ENCODE measurements around the gene UBLCP1. TPM values are rescaled to one million over a fixed set of nuclear protein-coding genes. Genes with fewer than 3 reads are reported as not detected.
"Not testable (repeated sequence)": the region's sequence is repeated elsewhere in the genome, so short reads cannot be mapped to it uniquely, and the experiment has no call there.

Gene UBLCP1
- total RNA-seq, 2 experiments from 2014 or later: 11.3 to 24.9 TPM

DNA sequence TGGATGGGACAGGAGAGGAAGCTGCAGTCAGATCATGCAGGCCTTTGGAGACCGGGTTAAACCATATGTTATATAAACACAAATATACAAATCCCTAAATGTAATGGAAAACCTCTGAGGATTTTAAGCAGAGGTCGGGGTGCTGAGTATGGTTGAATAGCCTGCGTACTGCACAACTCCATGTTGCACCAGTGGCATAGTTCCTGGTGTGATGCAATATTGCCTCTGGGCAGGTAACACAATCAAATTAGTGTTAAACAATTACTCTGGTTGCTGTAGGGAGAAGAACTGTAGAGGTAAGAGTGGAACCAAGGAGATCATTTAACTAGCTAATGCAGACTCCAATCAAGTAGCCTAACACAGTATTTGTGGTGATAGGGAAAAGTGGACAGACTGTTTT lies 32.4 kb upstream of the UBLCP1 start:
- Histone ChIP-seq H3K4me1 (ENCODE audit: insufficient read depth, low read length, poor library complexity, severe bottlenecking) (no peaks in the 10 kb centered on the region), H3K9me2 (ENCODE audit: insufficient read depth, low read length) (no peaks in the 10 kb centered on the region), H3K4me2 (ENCODE audit: low read length) (no peak overlapping the region), H3K27ac (ENCODE audit: low read depth, low read length, poor library complexity, severe bottlenecking) (no peak overlapping the region), H2AFZ (ENCODE audit: low read length) (no peak overlapping the region), H3K79me2 (ENCODE audit: insufficient read depth, low read depth, low read length) (no peaks in the 10 kb centered on the region), H3K9me3 (ENCODE audit: low read length) (no peaks in the 10 kb centered on the region), H4K20me1 (ENCODE audit: insufficient read depth, low read length) (no peaks in the 10 kb centered on the region), H3K36me3 (ENCODE audit: insufficient read depth, low read length) (no peaks in the 10 kb centered on the region), H3K4me3 (ENCODE audit: low read depth, low read length, poor library complexity, severe bottlenecking) (no peak overlapping the region)
- POLR2A ChIA-PET: interaction anchor here (0.6 to 1.0 kb wide), 4 partner anchors 12 to 727 kb away, joined by 3 to 6 read pairs (median 4); no protein-coding TSS in a partner anchor
- BruUV-seq (replicated peaks): no TSS peak
- intact Hi-C loops (cut with micrococcal nuclease; ENCODE audit: unreplicated experiment): no loop called here
- TF ChIP-seq EZH2phosphoT487 (IDR thresholded peaks at IDR 0.05; ENCODE audit: borderline replicate concordance, low read depth, low read length): no peak
- TF ChIP-seq, protein P1, sequence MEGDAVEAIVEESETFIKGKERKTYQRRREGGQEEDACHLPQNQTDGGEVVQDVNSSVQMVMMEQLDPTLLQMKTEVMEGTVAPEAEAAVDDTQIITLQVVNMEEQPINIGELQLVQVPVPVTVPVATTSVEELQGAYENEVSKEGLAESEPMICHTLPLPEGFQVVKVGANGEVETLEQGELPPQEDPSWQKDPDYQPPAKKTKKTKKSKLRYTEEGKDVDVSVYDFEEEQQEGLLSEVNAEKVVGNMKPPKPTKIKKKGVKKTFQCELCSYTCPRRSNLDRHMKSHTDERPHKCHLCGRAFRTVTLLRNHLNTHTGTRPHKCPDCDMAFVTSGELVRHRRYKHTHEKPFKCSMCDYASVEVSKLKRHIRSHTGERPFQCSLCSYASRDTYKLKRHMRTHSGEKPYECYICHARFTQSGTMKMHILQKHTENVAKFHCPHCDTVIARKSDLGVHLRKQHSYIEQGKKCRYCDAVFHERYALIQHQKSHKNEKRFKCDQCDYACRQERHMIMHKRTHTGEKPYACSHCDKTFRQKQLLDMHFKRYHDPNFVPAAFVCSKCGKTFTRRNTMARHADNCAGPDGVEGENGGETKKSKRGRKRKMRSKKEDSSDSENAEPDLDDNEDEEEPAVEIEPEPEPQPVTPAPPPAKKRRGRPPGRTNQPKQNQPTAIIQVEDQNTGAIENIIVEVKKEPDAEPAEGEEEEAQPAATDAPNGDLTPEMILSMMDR (conservative IDR thresholded peaks at IDR 0.05; ENCODE audit: low read length): no peak
- CTCF ChIA-PET (ENCODE audit: unreplicated experiment): no interaction called here
- DNase-seq (ENCODE audit: low spot score): no peak

DNA sequence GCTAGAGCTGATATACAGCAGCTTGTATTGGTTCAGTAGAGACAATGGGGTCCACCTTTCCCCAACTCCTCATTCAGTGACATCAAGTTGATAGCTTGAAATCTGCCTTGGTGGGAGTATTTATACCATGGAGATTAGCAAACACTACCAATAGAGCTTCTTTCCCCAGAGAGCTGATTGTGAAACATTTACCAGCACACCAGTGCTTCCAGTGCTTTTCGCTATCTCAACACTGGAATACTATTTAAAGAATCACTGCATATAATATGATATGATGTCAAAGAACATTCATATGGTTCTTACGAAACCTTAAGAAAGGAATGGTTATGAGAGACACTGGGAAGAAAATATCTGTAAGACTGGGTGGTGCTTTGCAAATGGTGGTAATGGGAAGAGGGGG lies 31.9 kb upstream of the UBLCP1 start:
- Histone ChIP-seq H4K20me1 (ENCODE audit: insufficient read depth, low read length) (no peaks in the 10 kb centered on the region), H3K4me1 (ENCODE audit: insufficient read depth, low read length, poor library complexity, severe bottlenecking) (no peaks in the 10 kb centered on the region), H3K4me2 (ENCODE audit: low read length) (no peak overlapping the region), H2AFZ (ENCODE audit: low read length) (no peak overlapping the region), H3K9me2 (ENCODE audit: insufficient read depth, low read length) (no peaks in the 10 kb centered on the region), H3K36me3 (ENCODE audit: insufficient read depth, low read length) (no peaks in the 10 kb centered on the region), H3K4me3 (ENCODE audit: low read depth, low read length, poor library complexity, severe bottlenecking) (no peak overlapping the region), H3K79me2 (ENCODE audit: insufficient read depth, low read depth, low read length) (no peaks in the 10 kb centered on the region), H3K9me3 (ENCODE audit: low read length) (no peaks in the 10 kb centered on the region), H3K27ac (ENCODE audit: low read depth, low read length, poor library complexity, severe bottlenecking) (no peak overlapping the region)
- no peak for TF ChIP-seq EZH2phosphoT487 (IDR thresholded peaks at IDR 0.05; ENCODE audit: borderline replicate concordance, low read depth, low read length)
- TF ChIP-seq, protein P1 (conservative IDR thresholded peaks at IDR 0.05; ENCODE audit: low read length): no peak
- intact Hi-C loops (cut with micrococcal nuclease; ENCODE audit: unreplicated experiment): no loop called here
- ChIA-PET CTCF (ENCODE audit: unreplicated experiment) (no interaction called here), POLR2A (interaction anchor here (0.6 to 1.0 kb wide), 4 partner anchors 12 to 727 kb away, joined by 3 to 6 read pairs (median 4); no protein-coding TSS in a partner anchor)
- DNase-seq (ENCODE audit: low spot score): no peak
- BruUV-seq (replicated peaks): no TSS peak

DNA sequence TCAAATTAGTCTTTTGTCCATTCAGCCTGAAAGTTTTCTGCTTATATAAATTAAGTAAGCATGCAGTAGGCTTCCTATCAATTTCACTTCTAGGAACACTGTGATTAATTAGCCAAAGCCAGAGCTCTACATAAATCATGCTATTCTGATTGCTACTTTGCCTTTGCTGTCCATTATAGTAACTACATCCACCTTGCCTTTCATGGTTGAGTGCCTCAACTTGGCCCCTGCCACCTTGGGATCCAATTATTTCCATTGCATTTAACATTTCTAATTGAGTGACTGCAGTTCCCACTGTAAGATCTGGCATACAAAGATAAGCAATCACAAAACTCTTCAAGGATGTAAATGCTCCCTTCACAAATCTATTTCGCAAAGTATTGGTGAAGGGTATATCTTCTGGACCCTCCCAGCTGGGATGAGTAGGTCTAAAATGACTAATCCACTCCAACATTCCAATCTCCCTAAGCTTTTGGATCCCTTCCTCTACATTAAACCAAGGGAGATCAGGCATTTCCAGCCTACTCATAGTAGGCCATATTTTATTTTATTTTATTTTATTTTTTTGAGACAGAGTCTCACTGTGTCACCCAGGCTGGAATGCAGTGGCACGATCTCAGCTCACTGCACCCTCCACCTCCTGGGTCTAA lies 27.1 kb upstream of the UBLCP1 start:
- CTCF ChIA-PET (ENCODE audit: unreplicated experiment); H3K4me1 ChIP-seq (ENCODE audit: insufficient read depth, low read length, poor library complexity, severe bottlenecking); H3K9me2 ChIP-seq (ENCODE audit: insufficient read depth, low read length); H3K9me3 ChIP-seq (ENCODE audit: low read length); DNase-seq (ENCODE audit: low spot score); H3K4me3 ChIP-seq (ENCODE audit: low read depth, low read length, poor library complexity, severe bottlenecking); H2AFZ ChIP-seq (ENCODE audit: low read length); H3K79me2 ChIP-seq (ENCODE audit: insufficient read depth, low read depth, low read length); BruUV-seq (replicated peaks); H4K20me1 ChIP-seq (ENCODE audit: insufficient read depth, low read length); H3K36me3 ChIP-seq (ENCODE audit: insufficient read depth, low read length); intact Hi-C loops (cut with micrococcal nuclease; ENCODE audit: unreplicated experiment); H3K4me2 ChIP-seq (ENCODE audit: low read length); H3K27ac ChIP-seq (ENCODE audit: low read depth, low read length, poor library complexity, severe bottlenecking): not testable (repeated sequence)
- POLR2A ChIA-PET: interaction anchor here (0.7 kb wide), 1 partner anchor 1165 kb away, joined by 4 read pairs; no protein-coding TSS in a partner anchor
